AG08396 (cell line): ENCODE data around the gene SLC35F2.
"Not testable (repeated sequence)": the region's sequence is repeated elsewhere in the genome, so short reads cannot be mapped to it uniquely, and the experiment has no call there.

ENCODE experiments used
- DNase-seq: peaks from one replicate; pipeline ENCODE4 v3.0.0; 2012; ENCODE audit warnings: low spot score, mixed read lengths

SLC35F2 gene

GRCh38 chr11:107842412-107843100 is 16.0 kb downstream of the SLC35F2 start:
- DNase-seq, result no peak

GRCh38 chr11:107840129-107840484 is 18.5 kb downstream of the SLC35F2 start:
- DNase-seq, result no peak

- no peak for DNase-seq
These were observed 21.7 kb downstream of the SLC35F2 start for GRCh38 chr11:107836851-107837250.

GRCh38 chr11:107834995-107835394 is 23.6 kb downstream of the SLC35F2 start:
- no peak for DNase-seq

- not testable (repeated sequence) for DNase-seq
These were observed 24.7 kb downstream of the SLC35F2 start for GRCh38 chr11:107833926-107834325.

- no peak for DNase-seq
These were observed 27.6 kb downstream of the SLC35F2 start for GRCh38 chr11:107830915-107831540.

GRCh38 chr11:107827041-107827440 is 31.5 kb downstream of the SLC35F2 start:
- no peak for DNase-seq

GRCh38 chr11:107825875-107826274 is 32.7 kb downstream of the SLC35F2 start:
- DNase-seq, result no peak

- DNase-seq, result no peak
These were observed 33.8 kb downstream of the SLC35F2 start for GRCh38 chr11:107824668-107825369.

GRCh38 chr11:107821199-107821927 is 37.2 kb downstream of the SLC35F2 start:
- DNase-seq, result no peak

- DNase-seq, result no peak
These were observed 39.1 kb downstream of the SLC35F2 start for GRCh38 chr11:107819361-107820014.

GRCh38 chr11:107818491-107818890 is 40.1 kb downstream of the SLC35F2 start:
- no peak for DNase-seq

- DNase-seq, result no peak
These were observed 42.6 kb downstream of the SLC35F2 start for GRCh38 chr11:107816028-107816427.

GRCh38 chr11:107810875-107811274 is 47.7 kb downstream of the SLC35F2 start:
- DNase-seq, result no peak

GRCh38 chr11:107808521-107808920 is 50.1 kb downstream of the SLC35F2 start:
- no peak for DNase-seq

- DNase-seq, result no peak
These were observed 53.6 kb downstream of the SLC35F2 start for GRCh38 chr11:107804971-107805370.

GRCh38 chr11:107804211-107804610 is 54.4 kb downstream of the SLC35F2 start:
- no peak for DNase-seq

GRCh38 chr11:107801641-107802040 is 56.9 kb downstream of the SLC35F2 start:
- no peak for DNase-seq

GRCh38 chr11:107799218-107799859 is 59.2 kb downstream of the SLC35F2 start:
- DNase-seq, result peak; percentile 71

GRCh38 chr11:107792049-107792443 is 66.5 kb downstream of the SLC35F2 start:
- DNase-seq, result no peak

- no peak for DNase-seq
These were observed 67.1 kb downstream of the SLC35F2 start for GRCh38 chr11:107791343-107792048.
